ENCODE data around the gene TCERG1L.

Gene TCERG1L

GRCh38 chr10:131099028-131099726 is 212.3 kb downstream of the TCERG1L start:
- H3K36me3 ChIP-seq: peaks cover 0 to 16% (median 0%) of the 10 kb centered on the region in 11 experiments; a peak in 5 of 22 replicates
- H4K20me1 ChIP-seq: no peaks in the 10 kb centered on the region
- no peak for TF ChIP-seq Cebpa-rat (IDR thresholded peaks at IDR 0.05)
- no peak overlapping the region for H3K4me2 ChIP-seq
- H3K9me3 ChIP-seq (replicated peaks in 1 of 11): no peaks in the 10 kb centered on the region
- H3K4me1 ChIP-seq: peaks cover 6 to 17% (median 9%) of the 10 kb centered on the region in 10 experiments
- no peak overlapping the region for H3K9ac ChIP-seq
- no peaks in the 10 kb centered on the region for H3K27me3 ChIP-seq
- no peak overlapping the region for H3K4me3 ChIP-seq
- H3K27ac ChIP-seq: no peak overlapping the region

GRCh38 chr10:131098416-131098952 is 213.0 kb downstream of the TCERG1L start:
- Histone ChIP-seq H3K27ac (no peak overlapping the region), H4K20me1 (no peaks in the 10 kb centered on the region), H3K4me1 (peaks cover 13 to 24% (median 16%) of the 10 kb centered on the region in 10 experiments), H3K9ac (no peak overlapping the region), H3K36me3 (peaks cover 0 to 12% (median 0%) of the 10 kb centered on the region in 11 experiments; a peak in 5 of 22 replicates), H3K4me3 (no peak overlapping the region), H3K4me2 (no peak overlapping the region), H3K9me3 (replicated peaks in 1 of 11) (no peaks in the 10 kb centered on the region), H3K27me3 (no peaks in the 10 kb centered on the region)
- no peak for TF ChIP-seq Cebpa-rat (IDR thresholded peaks at IDR 0.05)

GRCh38 chr10:131096031-131096430 is 215.5 kb downstream of the TCERG1L start:
- no peaks in the 10 kb centered on the region for H3K9me3 ChIP-seq (replicated peaks in 1 of 11)
- H3K27ac ChIP-seq: no peak overlapping the region
- H3K4me3 ChIP-seq: no peak overlapping the region
- no peaks in the 10 kb centered on the region for H4K20me1 ChIP-seq
- no peaks in the 10 kb centered on the region for H3K27me3 ChIP-seq
- peaks cover 17 to 39% (median 29%) of the 10 kb centered on the region in 10 experiments for H3K4me1 ChIP-seq
- H3K9ac ChIP-seq: no peak overlapping the region
- no peak overlapping the region for H3K4me2 ChIP-seq
- TF ChIP-seq Cebpa-rat (IDR thresholded peaks at IDR 0.05): no peak
- peaks cover 0 to 5% (median 0%) of the 10 kb centered on the region in 11 experiments; a peak in 1 of 22 replicates for H3K36me3 ChIP-seq

- Histone ChIP-seq H4K20me1 (no peaks in the 10 kb centered on the region; a peak in 1 of 22 replicates), H3K9ac (no peak overlapping the region), H3K36me3 (peaks cover 0 to 5% (median 0%) of the 10 kb centered on the region in 11 experiments; a peak in 1 of 22 replicates), H3K9me3 (replicated peaks in 1 of 11) (no peaks in the 10 kb centered on the region), H3K4me2 (peak overlapping the region in 4 of 11 experiments; percentile 46 to 70 (median 51); a peak in 6 of 22 replicates), H3K4me3 (no peak overlapping the region), H3K27ac (peak overlapping the region in 7 of 11 experiments; percentile 15 to 58 (median 52); a peak in 8 of 22 replicates), H3K4me1 (peaks cover 21 to 47% (median 37%) of the 10 kb centered on the region in 10 experiments), H3K27me3 (no peaks in the 10 kb centered on the region)
- no peak for TF ChIP-seq Cebpa-rat (IDR thresholded peaks at IDR 0.05)
Measured at GRCh38 chr10:131095313-131095580, 216.3 kb downstream of the TCERG1L start.

- H4K20me1 ChIP-seq: no peaks in the 10 kb centered on the region; a peak in 1 of 22 replicates
- H3K27me3 ChIP-seq: no peaks in the 10 kb centered on the region
- H3K36me3 ChIP-seq: peaks cover 0 to 5% (median 0%) of the 10 kb centered on the region in 11 experiments; a peak in 1 of 22 replicates
- H3K4me2 ChIP-seq: peak overlapping the region; percentile 32 to 74 (median 55)
- no peaks in the 10 kb centered on the region for H3K9me3 ChIP-seq (replicated peaks in 1 of 11)
- no peak for TF ChIP-seq Cebpa-rat (IDR thresholded peaks at IDR 0.05)
- H3K9ac ChIP-seq: peak overlapping the region in 2 of 11 experiments; percentile 1 to 8; a peak in 1 of 22 replicates
- no peak overlapping the region for H3K4me3 ChIP-seq
- H3K4me1 ChIP-seq: peaks cover 21 to 52% (median 43%) of the 10 kb centered on the region in 10 experiments
- H3K27ac ChIP-seq: peak overlapping the region in 8 of 11 experiments; percentile 15 to 58 (median 48); a peak in 10 of 22 replicates
Measured at GRCh38 chr10:131094527-131095312, 216.8 kb downstream of the TCERG1L start.

GRCh38 chr10:131093795-131094366 is 217.6 kb downstream of the TCERG1L start:
- H3K9me3 ChIP-seq (replicated peaks in 1 of 11): no peaks in the 10 kb centered on the region
- H3K27me3 ChIP-seq: no peaks in the 10 kb centered on the region
- H3K27ac ChIP-seq: peak overlapping the region in 5 of 11 experiments; percentile 35 to 58 (median 56); a peak in 5 of 22 replicates
- H4K20me1 ChIP-seq: no peaks in the 10 kb centered on the region; a peak in 1 of 22 replicates
- no peak overlapping the region for H3K4me3 ChIP-seq
- no peak for TF ChIP-seq Cebpa-rat (IDR thresholded peaks at IDR 0.05)
- H3K4me1 ChIP-seq: peaks cover 21 to 60% (median 51%) of the 10 kb centered on the region in 10 experiments
- H3K4me2 ChIP-seq: peak overlapping the region; percentile 32 to 74 (median 55)
- H3K36me3 ChIP-seq: peaks cover 0 to 5% (median 0%) of the 10 kb centered on the region in 11 experiments; a peak in 1 of 22 replicates
- no peak overlapping the region; a peak in 1 of 22 replicates for H3K9ac ChIP-seq

GRCh38 chr10:131093346-131093745 is 218.2 kb downstream of the TCERG1L start:
- H3K4me1 ChIP-seq: peaks cover 21 to 65% (median 55%) of the 10 kb centered on the region in 10 experiments
- peak overlapping the region in 2 of 11 experiments; percentile 35 to 57; a peak in 3 of 22 replicates for H3K27ac ChIP-seq
- H4K20me1 ChIP-seq: no peaks in the 10 kb centered on the region; a peak in 1 of 22 replicates
- H3K27me3 ChIP-seq: no peaks in the 10 kb centered on the region
- H3K9ac ChIP-seq: no peak overlapping the region
- H3K4me2 ChIP-seq: peak overlapping the region in 10 of 11 experiments; percentile 11 to 74 (median 56); a peak in 17 of 22 replicates
- no peak for TF ChIP-seq Cebpa-rat (IDR thresholded peaks at IDR 0.05)
- H3K4me3 ChIP-seq: no peak overlapping the region
- H3K9me3 ChIP-seq (replicated peaks in 1 of 11): no peaks in the 10 kb centered on the region
- peaks cover 0 to 5% (median 0%) of the 10 kb centered on the region in 11 experiments; a peak in 1 of 22 replicates for H3K36me3 ChIP-seq

GRCh38 chr10:131092876-131093275 is 218.6 kb downstream of the TCERG1L start:
- TF ChIP-seq Cebpa-rat (IDR thresholded peaks at IDR 0.05): no peak
- Histone ChIP-seq H3K27ac (no peak overlapping the region), H3K4me3 (no peak overlapping the region), H3K27me3 (no peaks in the 10 kb centered on the region), H3K4me1 (peaks cover 21 to 66% (median 55%) of the 10 kb centered on the region in 10 experiments), H4K20me1 (no peaks in the 10 kb centered on the region; a peak in 1 of 22 replicates), H3K36me3 (0 out of 22 replicates have a peak, but pooled peaks cover 0 to 3% (median 0%) of the 10 kb centered on the region in 11 experiments), H3K4me2 (peak overlapping the region in 6 of 11 experiments; percentile 11 to 74 (median 51); a peak in 6 of 22 replicates), H3K9me3 (replicated peaks in 1 of 11) (no peaks in the 10 kb centered on the region), H3K9ac (no peak overlapping the region)

Measured in BLaER1 treated with 17β-estradiol and CSF1 and Interleukin-3, amounts not matched to agents 10 nM and 100 nM (cell line).